ENCODE measurements around the gene MAP2K1. TPM values are rescaled to one million over a fixed set of nuclear protein-coding genes. Genes with fewer than 3 reads are reported as not detected.

MAP2K1 gene
- total RNA-seq, 1 donor from 2014 or later: 57.7 TPM

DNA sequence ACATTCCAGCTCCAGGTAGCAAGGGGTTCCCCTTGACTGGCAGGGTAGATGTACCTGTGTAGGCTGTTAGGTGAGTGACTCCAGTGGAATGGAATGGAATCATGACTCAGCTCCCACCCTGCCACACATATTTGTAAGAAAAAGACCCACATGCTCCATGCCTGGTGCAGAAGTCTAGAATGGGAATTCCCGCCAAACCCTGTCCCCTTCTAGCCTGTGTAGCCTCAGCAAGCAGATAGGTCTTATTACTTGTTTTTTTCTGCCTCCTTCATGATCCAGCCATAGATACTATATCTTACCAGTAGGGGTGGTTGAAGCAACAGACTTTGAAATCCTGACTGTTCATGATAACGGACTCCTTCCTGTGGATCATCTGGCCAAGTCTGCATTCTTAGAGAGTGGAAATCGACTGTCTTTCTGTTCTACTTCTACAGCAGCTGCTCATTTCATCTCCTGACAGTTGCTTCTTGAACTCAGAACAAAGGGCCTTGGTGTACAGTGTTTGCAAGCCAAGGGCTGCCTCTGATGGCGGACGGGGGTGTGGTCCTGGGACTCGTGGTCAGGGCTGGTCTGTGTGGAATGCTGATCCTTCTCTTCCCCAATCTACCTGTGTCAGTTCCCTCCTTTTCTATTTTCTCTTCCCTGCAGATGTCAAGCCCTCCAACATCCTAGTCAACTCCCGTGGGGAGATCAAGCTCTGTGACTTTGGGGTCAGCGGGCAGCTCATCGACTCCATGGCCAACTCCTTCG lies 94.6 kb downstream of the MAP2K1 start:
- Histone ChIP-seq H3K4me3 (ENCODE audit: low read depth, low read length) (no peak overlapping the region), H3K27me3 (ENCODE audit: control insufficient read depth, insufficient read depth, low read length) (no peaks in the 10 kb centered on the region), H3K36me3 (ENCODE audit: control insufficient read depth, insufficient read depth, low read length) (peaks cover 11% of the 10 kb centered on the region)
- FAIRE-seq: no peak
- DNase-seq (ENCODE audit: low read depth): peak; percentile 90
- TF ChIP-seq, protein P1, sequence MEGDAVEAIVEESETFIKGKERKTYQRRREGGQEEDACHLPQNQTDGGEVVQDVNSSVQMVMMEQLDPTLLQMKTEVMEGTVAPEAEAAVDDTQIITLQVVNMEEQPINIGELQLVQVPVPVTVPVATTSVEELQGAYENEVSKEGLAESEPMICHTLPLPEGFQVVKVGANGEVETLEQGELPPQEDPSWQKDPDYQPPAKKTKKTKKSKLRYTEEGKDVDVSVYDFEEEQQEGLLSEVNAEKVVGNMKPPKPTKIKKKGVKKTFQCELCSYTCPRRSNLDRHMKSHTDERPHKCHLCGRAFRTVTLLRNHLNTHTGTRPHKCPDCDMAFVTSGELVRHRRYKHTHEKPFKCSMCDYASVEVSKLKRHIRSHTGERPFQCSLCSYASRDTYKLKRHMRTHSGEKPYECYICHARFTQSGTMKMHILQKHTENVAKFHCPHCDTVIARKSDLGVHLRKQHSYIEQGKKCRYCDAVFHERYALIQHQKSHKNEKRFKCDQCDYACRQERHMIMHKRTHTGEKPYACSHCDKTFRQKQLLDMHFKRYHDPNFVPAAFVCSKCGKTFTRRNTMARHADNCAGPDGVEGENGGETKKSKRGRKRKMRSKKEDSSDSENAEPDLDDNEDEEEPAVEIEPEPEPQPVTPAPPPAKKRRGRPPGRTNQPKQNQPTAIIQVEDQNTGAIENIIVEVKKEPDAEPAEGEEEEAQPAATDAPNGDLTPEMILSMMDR (IDR thresholded peaks at IDR 0.05; ENCODE audit: insufficient read depth, low read length, severe bottlenecking): no peak

DNA sequence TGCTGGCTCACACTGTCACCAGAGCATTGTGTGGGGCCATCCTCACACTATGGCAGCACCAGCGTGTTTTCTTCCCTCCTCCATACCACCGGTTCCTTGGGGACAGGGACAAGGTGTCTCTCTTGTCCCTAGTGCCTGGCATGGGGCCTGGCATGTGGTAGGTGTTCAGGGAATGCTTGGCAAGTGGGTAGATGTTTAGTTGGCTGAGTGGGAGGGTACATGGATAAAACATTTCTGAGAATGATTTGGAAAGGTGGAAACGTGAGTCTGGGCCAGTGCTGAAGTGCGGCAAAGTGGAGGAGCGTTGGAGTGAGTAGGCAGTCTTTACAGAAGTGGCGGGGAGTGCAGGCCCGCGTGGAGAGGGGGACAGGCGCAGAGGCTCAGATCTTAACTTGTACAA lies 95.8 kb downstream of the MAP2K1 start:
- TF ChIP-seq, protein P1 (IDR thresholded peaks at IDR 0.05; ENCODE audit: insufficient read depth, low read length, severe bottlenecking): no peak
- DNase-seq (ENCODE audit: low read depth): no peak
- H3K36me3 ChIP-seq (ENCODE audit: control insufficient read depth, insufficient read depth, low read length): peaks cover 16% of the 10 kb centered on the region
- no peak for FAIRE-seq
- H3K4me3 ChIP-seq (ENCODE audit: low read depth, low read length): no peak overlapping the region
- no peaks in the 10 kb centered on the region for H3K27me3 ChIP-seq (ENCODE audit: control insufficient read depth, insufficient read depth, low read length)

DNA sequence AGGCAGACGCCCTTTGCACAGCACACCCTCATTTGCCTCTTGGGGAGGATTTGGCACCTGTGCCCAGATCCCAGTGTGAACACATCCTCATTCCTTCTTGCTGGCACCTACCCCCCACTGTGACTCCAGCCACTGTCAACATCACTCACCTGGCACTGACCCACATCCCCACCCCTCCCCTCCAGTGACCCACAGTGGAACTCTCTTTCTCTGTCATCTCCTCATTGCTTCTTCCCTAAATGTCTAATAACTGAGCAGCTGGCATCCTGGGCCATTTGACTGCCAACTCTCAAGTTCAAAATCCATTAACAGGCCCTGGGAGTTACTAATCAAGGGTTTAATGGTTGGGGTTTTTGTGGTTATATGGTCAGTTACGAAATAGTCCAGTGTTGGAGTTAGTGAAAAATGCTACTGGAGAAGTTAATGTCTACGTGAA lies 96.4 kb downstream of the MAP2K1 start:
- TF ChIP-seq, protein P1 (IDR thresholded peaks at IDR 0.05; ENCODE audit: insufficient read depth, low read length, severe bottlenecking): no peak
- no peak overlapping the region for H3K4me3 ChIP-seq (ENCODE audit: low read depth, low read length)
- peaks cover 20% of the 10 kb centered on the region for H3K36me3 ChIP-seq (ENCODE audit: control insufficient read depth, insufficient read depth, low read length)
- no peak for FAIRE-seq
- H3K27me3 ChIP-seq (ENCODE audit: control insufficient read depth, insufficient read depth, low read length): no peaks in the 10 kb centered on the region
- DNase-seq (ENCODE audit: low read depth): no peak

DNA sequence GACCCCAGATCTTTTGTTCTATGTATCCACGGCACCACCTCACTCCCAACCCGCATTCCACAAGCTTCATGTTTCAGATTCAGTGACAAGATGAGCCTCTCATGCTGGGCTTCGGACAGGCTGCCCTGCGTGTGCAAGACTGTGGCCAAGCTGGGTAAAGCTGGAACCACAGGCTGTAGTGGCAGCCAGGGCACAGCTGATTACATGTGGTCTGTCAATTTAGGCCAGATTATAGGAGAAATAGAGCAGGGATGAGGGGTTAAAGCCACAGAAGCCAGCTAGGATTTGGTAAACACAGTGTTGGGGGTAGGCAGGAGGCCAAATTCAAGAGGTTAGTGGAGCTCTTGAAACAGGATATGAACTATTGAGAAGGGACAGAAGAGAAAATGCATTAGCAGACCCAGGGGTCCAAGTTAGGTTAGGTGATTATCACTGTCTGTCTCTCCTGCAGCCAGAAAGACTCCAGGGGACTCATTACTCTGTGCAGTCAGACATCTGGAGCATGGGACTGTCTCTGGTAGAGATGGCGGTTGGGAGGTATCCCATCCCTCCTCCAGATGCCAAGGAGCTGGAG lies 97.9 kb downstream of the MAP2K1 start:
- Histone ChIP-seq H3K4me3 (ENCODE audit: low read depth, low read length) (no peak overlapping the region), H3K36me3 (ENCODE audit: control insufficient read depth, insufficient read depth, low read length) (peaks cover 22% of the 10 kb centered on the region), H3K27me3 (ENCODE audit: control insufficient read depth, insufficient read depth, low read length) (no peaks in the 10 kb centered on the region)
- DNase-seq (ENCODE audit: low read depth): no peak
- FAIRE-seq: no peak
- TF ChIP-seq, protein P1 (IDR thresholded peaks at IDR 0.05; ENCODE audit: insufficient read depth, low read length, severe bottlenecking): no peak

DNA sequence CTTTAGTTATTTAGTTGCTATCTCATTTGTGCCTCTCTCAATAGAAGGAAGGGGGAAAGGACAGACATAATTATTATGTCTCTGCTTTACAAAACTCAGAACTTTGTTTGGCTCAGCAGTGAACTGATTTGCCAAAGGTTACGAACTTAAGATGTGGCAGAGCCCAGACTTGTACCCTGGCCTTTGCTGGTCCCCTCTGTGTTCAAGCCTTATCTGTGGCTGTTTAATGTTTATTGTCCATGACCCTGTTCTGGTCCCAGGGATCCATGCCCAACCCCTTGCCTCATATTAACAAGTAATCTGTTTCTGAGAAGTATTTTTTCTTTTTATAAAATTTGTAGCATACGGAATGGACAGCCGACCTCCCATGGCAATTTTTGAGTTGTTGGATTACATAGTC lies 100.2 kb downstream of the MAP2K1 start:
- Histone ChIP-seq H3K4me3 (ENCODE audit: low read depth, low read length) (no peak overlapping the region), H3K27me3 (ENCODE audit: control insufficient read depth, insufficient read depth, low read length) (no peaks in the 10 kb centered on the region), H3K36me3 (ENCODE audit: control insufficient read depth, insufficient read depth, low read length) (peaks cover 29% of the 10 kb centered on the region)
- TF ChIP-seq, protein P1 (IDR thresholded peaks at IDR 0.05; ENCODE audit: insufficient read depth, low read length, severe bottlenecking): no peak
- DNase-seq (ENCODE audit: low read depth): no peak
- no peak for FAIRE-seq
